HEK293 (cell line): ENCODE measurements around the gene USP6.

Experiments
- CTCF ChIA-PET: fragments of 350-600 bp; formaldehyde crosslinking; extraction: SDS; loops from one replicate; lab custom pipeline; 2021; ENCODE audit warnings: antibody characterized with exemption; lab: Yijun Ruan, JAX
- POLR2A ChIA-PET: fragments of 300-600 bp; formaldehyde crosslinking; extraction: SDS; loops from one replicate; lab custom pipeline; 2020; ENCODE audit warnings: antibody characterized with exemption, inconsistent platforms; lab: Yijun Ruan, JAX
- H3K27ac ChIP-seq: fragments of 200-500 bp; sonication (Bioruptor generic); 2 replicates; pipeline ENCODE4 v1.5.1; 2014; ENCODE audit warnings: low read depth, low read length, control low read depth, inconsistent platforms; ENCODE audit errors: extremely low read depth
- H3K36me3 ChIP-seq, 2 experiments: fragments of 200-500 bp in 1 of 2; sonication (Bioruptor generic) in 1 of 2; 1 replicate in 1 of 2; 2 replicates in 1 of 2; pipeline ENCODE4 v1.5.1; 2014 to 2017; ENCODE audit warnings: inconsistent platforms in 2 of 2, low read length in 2 of 2; ENCODE audit not compliant: control insufficient read depth in 2 of 2, insufficient read depth in 1 of 2
- H3K4me1 ChIP-seq: fragments of 200-500 bp; sonication (Bioruptor generic); 2 replicates; pipeline ENCODE4 v1.5.1; 2014; ENCODE audit warnings: mild to moderate bottlenecking, low read length, inconsistent platforms; ENCODE audit not compliant: control insufficient read depth, insufficient read depth
- H3K4me3 ChIP-seq: 2 replicates; pipeline ENCODE4 v1.5.1; 2011; ENCODE audit warnings: low read depth, mild to moderate bottlenecking, control low read depth, low read length, moderate library complexity
- H3K9me3 ChIP-seq: fragments of 200-500 bp; sonication (Bioruptor generic); 2 replicates; pipeline ENCODE4 v1.5.1; 2014; ENCODE audit warnings: low read depth, low read length, inconsistent platforms; ENCODE audit not compliant: control insufficient read depth, insufficient read depth
- CTCF ChIP-seq: fragments of 450-650 bp; formaldehyde crosslinking; IDR thresholded peaks from 2 replicates; pipeline ENCODE4 v1.5.1; 2016; ENCODE audit warnings: missing biosample characterization, missing genetic modification characterization
- PRDM2 ChIP-seq: fragments of 450-650 bp; formaldehyde crosslinking; IDR thresholded peaks from 2 replicates; pipeline ENCODE4 v1.5.1; 2016; ENCODE audit warnings: missing biosample characterization, missing genetic modification characterization, borderline replicate concordance
- SETDB1 ChIP-seq: IDR thresholded peaks from one replicate; pipeline ENCODE4 v1.6.1; 2017; ENCODE audit warnings: mild to moderate bottlenecking, low read length, moderate library complexity, mixed read lengths; ENCODE audit not compliant: insufficient read length
- TRIM28 ChIP-seq: IDR thresholded peaks from 2 replicates; pipeline ENCODE4 v1.6.1; 2011; ENCODE audit warnings: low read length, control low read depth, borderline replicate concordance
- ZFHX2 ChIP-seq: fragments of 450-650 bp; formaldehyde crosslinking; conservative IDR thresholded peaks from 2 replicates; pipeline ENCODE4 v1.5.1; 2016; ENCODE audit warnings: missing biosample characterization, missing genetic modification characterization
- ZNF157 ChIP-seq: fragments of 450-650 bp; formaldehyde crosslinking; IDR thresholded peaks from 2 replicates; pipeline ENCODE4 v1.5.1; 2016; ENCODE audit warnings: missing biosample characterization, missing genetic modification characterization
- ZNF175 ChIP-seq: fragments of 450-650 bp; formaldehyde crosslinking; IDR thresholded peaks from 2 replicates; pipeline ENCODE4 v1.5.1; 2016; ENCODE audit warnings: missing biosample characterization, missing genetic modification characterization
- ZNF2 ChIP-seq: fragments of 450-650 bp; formaldehyde crosslinking; IDR thresholded peaks from 2 replicates; pipeline ENCODE4 v1.5.1; 2016; ENCODE audit warnings: missing biosample characterization, missing genetic modification characterization
- ZNF214 ChIP-seq: fragments of 450-650 bp; formaldehyde crosslinking; IDR thresholded peaks from 2 replicates; pipeline ENCODE4 v1.5.1; 2017; ENCODE audit warnings: missing biosample characterization, mild to moderate bottlenecking, missing genetic modification characterization, borderline replicate concordance
- ZNF239 ChIP-seq: fragments of 450-650 bp; formaldehyde crosslinking; IDR thresholded peaks from 2 replicates; pipeline ENCODE4 v1.5.1; 2016; ENCODE audit warnings: missing biosample characterization, missing genetic modification characterization
- ZNF266 ChIP-seq: fragments of 450-650 bp; formaldehyde crosslinking; IDR thresholded peaks from 2 replicates; pipeline ENCODE4 v1.5.1; 2016; ENCODE audit warnings: missing biosample characterization, missing genetic modification characterization, low read depth
- ZNF274 ChIP-seq, 2 experiments: fragments of 200-500 bp in 1 of 2; fragments of 450-650 bp in 1 of 2; sonication (Bioruptor generic) in 1 of 2; formaldehyde crosslinking in 1 of 2; IDR thresholded peaks; 2 replicates each; pipeline versions ENCODE4 v1.5.1 to v1.6.1; 2014 to 2016; ENCODE audit warnings: borderline replicate concordance in 1 of 2, inconsistent platforms in 1 of 2, low read length in 1 of 2, missing biosample characterization in 1 of 2, missing genetic modification characterization in 1 of 2
- ZNF324 ChIP-seq: fragments of 450-650 bp; formaldehyde crosslinking; IDR thresholded peaks from 2 replicates; pipeline ENCODE4 v1.5.1; 2016; ENCODE audit warnings: missing biosample characterization, missing genetic modification characterization
- ZNF341 ChIP-seq: fragments of 450-650 bp; formaldehyde crosslinking; IDR thresholded peaks from 2 replicates; pipeline ENCODE4; 2016; ENCODE audit warnings: low read depth, missing biosample characterization, missing genetic modification characterization
- ZNF362 ChIP-seq: fragments of 450-650 bp; formaldehyde crosslinking; IDR thresholded peaks from 2 replicates; pipeline ENCODE4 v1.5.1; 2016; ENCODE audit warnings: missing biosample characterization, missing genetic modification characterization
- ZNF391 ChIP-seq: fragments of 450-650 bp; formaldehyde crosslinking; IDR thresholded peaks from 2 replicates; pipeline ENCODE4 v1.5.1; 2016; ENCODE audit warnings: low read depth, missing biosample characterization, missing genetic modification characterization, borderline replicate concordance
- ZNF423 ChIP-seq: fragments of 450-650 bp; formaldehyde crosslinking; IDR thresholded peaks from 2 replicates; pipeline ENCODE4 v1.5.1; 2016; ENCODE audit warnings: missing biosample characterization, missing genetic modification characterization
- ZNF501 ChIP-seq: fragments of 450-650 bp; formaldehyde crosslinking; IDR thresholded peaks from 2 replicates; pipeline ENCODE4 v1.5.1; 2016; ENCODE audit warnings: missing biosample characterization, missing genetic modification characterization
- ZNF510 ChIP-seq: fragments of 450-650 bp; formaldehyde crosslinking; IDR thresholded peaks from 2 replicates; pipeline ENCODE4 v1.5.1; 2018; ENCODE audit warnings: mild to moderate bottlenecking, missing genetic modification characterization, missing biosample characterization; ENCODE audit not compliant: insufficient replicate concordance
- ZNF529 ChIP-seq: fragments of 450-650 bp; formaldehyde crosslinking; IDR thresholded peaks from 2 replicates; pipeline ENCODE4 v1.5.1; 2017; ENCODE audit warnings: missing genetic modification characterization, missing biosample characterization; ENCODE audit not compliant: insufficient replicate concordance
- ZNF639 ChIP-seq: fragments of 450-650 bp; formaldehyde crosslinking; IDR thresholded peaks from 2 replicates; pipeline ENCODE4 v1.5.1; 2016; ENCODE audit warnings: missing biosample characterization, missing genetic modification characterization
- ZNF704 ChIP-seq: fragments of 450-650 bp; formaldehyde crosslinking; IDR thresholded peaks from 2 replicates; pipeline ENCODE4 v1.5.1; 2016; ENCODE audit warnings: missing biosample characterization, missing genetic modification characterization
- ZNF707 ChIP-seq: fragments of 450-650 bp; formaldehyde crosslinking; IDR thresholded peaks from 2 replicates; pipeline ENCODE4 v1.5.1; 2016; ENCODE audit warnings: missing biosample characterization, missing genetic modification characterization

Gene USP6

GRCh38 chr17:5092218-5093010, 23.4 kb upstream of the USP6 start:
- TF ChIP-seq ZNF501 (tag by site-specific recombination) (no peak), ZNF707 (no peak), ZNF214 (no peak), SETDB1 (peak; percentile 98), ZNF529 (tag by site-specific recombination) (no peak), ZNF266 (tag by site-specific recombination) (no peak), ZNF274 (IDR thresholded peaks at IDR 0.05; ENCODE audit: low read length) (peak; percentile 88), ZNF274 (tag by site-specific recombination; IDR thresholded peaks at IDR 0.05; ENCODE audit: borderline replicate concordance) (peak; percentile 84; the same call in 1 of the 2 replicates), TRIM28 (peak; percentile 96; the same call in 1 of the 2 replicates), PRDM2 (tag by site-specific recombination) (no peak), ZNF423 (tag by site-specific recombination) (no peak), ZNF157 (tag by site-specific recombination) (no peak), ZNF391 (no peak), ZNF324 (tag by site-specific recombination) (no peak), ZNF639 (no peak), CTCF (no peak), ZNF341 (tag by site-specific recombination) (no peak), ZNF510 (no peak), ZNF239 (tag by site-specific recombination) (no peak), ZNF704 (tag by site-specific recombination) (no peak), ZNF175 (tag by site-specific recombination) (no peak), ZFHX2 (no peak), ZNF362 (tag by site-specific recombination) (no peak), ZNF2 (tag by site-specific recombination) (no peak)
- POLR2A ChIA-PET = no interaction called here
- Histone ChIP-seq H3K36me3 (no peaks in the 10 kb centered on the region), H3K9me3 (peaks cover 3% of the 10 kb centered on the region), H3K4me1 (no peaks in the 10 kb centered on the region), H3K4me3 (no peak overlapping the region), H3K27ac (no peak overlapping the region)
- CTCF ChIA-PET = interaction anchor here (0.6 kb wide), 2 partner anchors 144 to 146 kb away, joined by 3 to 5 read pairs; no protein-coding TSS in a partner anchor
